ENCODE measurements around the gene RFTN1.

Gene RFTN1

GRCh38 chr3:16427103-16427965, 86.2 kb downstream of the RFTN1 start:
- no peak for DNase-seq

- DNase-seq = no peak
Measured at GRCh38 chr3:16426665-16427064, 86.8 kb downstream of the RFTN1 start.

- DNase-seq = no peak
Measured at GRCh38 chr3:16426029-16426400, 87.5 kb downstream of the RFTN1 start.

GRCh38 chr3:16425398-16426028, 88.0 kb downstream of the RFTN1 start:
- no peak for DNase-seq

GRCh38 chr3:16423947-16424673, 89.4 kb downstream of the RFTN1 start:
- DNase-seq = no peak

GRCh38 chr3:16423298-16423697, 90.2 kb downstream of the RFTN1 start:
- no peak for DNase-seq

- DNase-seq = no peak
Measured at GRCh38 chr3:16419640-16420241, 93.8 kb downstream of the RFTN1 start.

GRCh38 chr3:16417945-16418739, 95.4 kb downstream of the RFTN1 start:
- DNase-seq = no peak

- DNase-seq = no peak
Measured at GRCh38 chr3:16415911-16416476, 97.5 kb downstream of the RFTN1 start.

GRCh38 chr3:16413321-16413720, 100.2 kb downstream of the RFTN1 start:
- DNase-seq = no peak

- DNase-seq = no peak
Measured at GRCh38 chr3:16412192-16412800, 101.2 kb downstream of the RFTN1 start.

GRCh38 chr3:16411441-16411840, 102.1 kb downstream of the RFTN1 start:
- no peak for DNase-seq

GRCh38 chr3:16410659-16411058, 102.8 kb downstream of the RFTN1 start:
- DNase-seq = no peak

- no peak for DNase-seq
Measured at GRCh38 chr3:16409032-16409431, 104.5 kb downstream of the RFTN1 start.

GRCh38 chr3:16407366-16407765, 106.1 kb downstream of the RFTN1 start:
- DNase-seq = no peak

GRCh38 chr3:16406579-16406978, 106.9 kb downstream of the RFTN1 start:
- DNase-seq = no peak

GRCh38 chr3:16406166-16406565, 107.3 kb downstream of the RFTN1 start:
- DNase-seq = no peak

GRCh38 chr3:16404349-16404895, 109.1 kb downstream of the RFTN1 start:
- no peak for DNase-seq

GRCh38 chr3:16402451-16402850, 111.0 kb downstream of the RFTN1 start:
- DNase-seq = no peak

GRCh38 chr3:16401273-16401672, 112.2 kb downstream of the RFTN1 start:
- DNase-seq = no peak
